Mammary epithelial cell (primary cell): Measurements from ENCODE around the gene C3orf18.

Source experiments
- CTCF ChIP-seq, 2 donors: IDR thresholded peaks in 1 of 2; conservative IDR thresholded peaks in 1 of 2; 2 replicates each; pipeline ENCODE4 v1.5.1; 2011 to 2012; ENCODE audit warnings: inconsistent platforms in 2 of 2, low read length in 2 of 2, mild to moderate bottlenecking in 2 of 2, control low read depth in 1 of 2, low read depth in 1 of 2; ENCODE audit not compliant: insufficient read depth in 1 of 2; ENCODE audit errors: extremely low read depth in 1 of 2
- EZH2 ChIP-seq: IDR thresholded peaks from 2 replicates; pipeline ENCODE4 v1.6.1; 2012; ENCODE audit warnings: low read length, inconsistent platforms, borderline replicate concordance

- TF ChIP-seq CTCF (conservative IDR thresholded peaks at IDR 0.05 in 1 of 2, IDR thresholded peaks at IDR 0.05 in 1 of 2; ENCODE audit: extremely low read depth in 1 of 2, insufficient read depth in 1 of 2, low read depth in 1 of 2, low read length in 2 of 2) (no peak), EZH2 (no peak)
Measured at GRCh38 chr3:50612234-50612882, 44.8 kb upstream of the C3orf18 start.
